Glutamatergic neuron (in vitro differentiated cells): Measurements from ENCODE around the gene EPHB3. TPM values are rescaled to one million over a fixed set of nuclear protein-coding genes. Genes with fewer than 3 reads are reported as not detected.

ENCODE experiments used
- DNase-seq: peaks from one replicate; pipeline ENCODE4 v3.0.0; 2022
- H3K27ac Mint-ChIP-seq: one replicate; pipeline ENCODE4 v1.8.0; 2020; ENCODE audit warnings: mild to moderate bottlenecking, mixed read lengths, inconsistent platforms; ENCODE audit not compliant: unreplicated experiment
- H3K27me3 Mint-ChIP-seq: one replicate; pipeline ENCODE4 v1.8.0; 2020; ENCODE audit warnings: mild to moderate bottlenecking, moderate library complexity, mixed read lengths, inconsistent platforms; ENCODE audit not compliant: unreplicated experiment
- H3K36me3 Mint-ChIP-seq: one replicate; pipeline ENCODE4 v1.8.0; 2020; ENCODE audit warnings: mild to moderate bottlenecking, mixed read lengths, inconsistent platforms; ENCODE audit not compliant: unreplicated experiment
- H3K4me1 Mint-ChIP-seq: one replicate; pipeline ENCODE4 v1.8.0; 2020; ENCODE audit warnings: mild to moderate bottlenecking, low read depth, mixed read lengths, inconsistent platforms; ENCODE audit not compliant: unreplicated experiment
- H3K4me3 Mint-ChIP-seq: one replicate; pipeline ENCODE4 v1.8.0; 2020; ENCODE audit warnings: mild to moderate bottlenecking, mixed read lengths, inconsistent platforms; ENCODE audit not compliant: unreplicated experiment
- H3K9me3 Mint-ChIP-seq: one replicate; pipeline ENCODE4 v1.8.0; 2020; ENCODE audit warnings: mild to moderate bottlenecking, moderate library complexity, mixed read lengths, inconsistent platforms; ENCODE audit not compliant: unreplicated experiment
- total RNA-seq: library from RNA; stranded (reverse); fragmentation: NEBNext Ultra II Directional; extraction: Animal tissue kit (Norgen Biotek cat#: 25700); gene quantifications from one replicate; pipeline ENCODE4 v1.2.1, GENCODE V29; 2021; ENCODE audit not compliant: unreplicated experiment
- TF ChIP-seq, protein P1 (sequence below): fragments of 200-600 bp; sonication (generic); IDR thresholded peaks from one replicate; pipeline ENCODE4 v1.5.0; 2021; ENCODE audit not compliant: partially characterized antibody, unreplicated experiment

Gene EPHB3
- total RNA-seq, 1 donor from 2014 or later, result 5.0 TPM

DNA sequence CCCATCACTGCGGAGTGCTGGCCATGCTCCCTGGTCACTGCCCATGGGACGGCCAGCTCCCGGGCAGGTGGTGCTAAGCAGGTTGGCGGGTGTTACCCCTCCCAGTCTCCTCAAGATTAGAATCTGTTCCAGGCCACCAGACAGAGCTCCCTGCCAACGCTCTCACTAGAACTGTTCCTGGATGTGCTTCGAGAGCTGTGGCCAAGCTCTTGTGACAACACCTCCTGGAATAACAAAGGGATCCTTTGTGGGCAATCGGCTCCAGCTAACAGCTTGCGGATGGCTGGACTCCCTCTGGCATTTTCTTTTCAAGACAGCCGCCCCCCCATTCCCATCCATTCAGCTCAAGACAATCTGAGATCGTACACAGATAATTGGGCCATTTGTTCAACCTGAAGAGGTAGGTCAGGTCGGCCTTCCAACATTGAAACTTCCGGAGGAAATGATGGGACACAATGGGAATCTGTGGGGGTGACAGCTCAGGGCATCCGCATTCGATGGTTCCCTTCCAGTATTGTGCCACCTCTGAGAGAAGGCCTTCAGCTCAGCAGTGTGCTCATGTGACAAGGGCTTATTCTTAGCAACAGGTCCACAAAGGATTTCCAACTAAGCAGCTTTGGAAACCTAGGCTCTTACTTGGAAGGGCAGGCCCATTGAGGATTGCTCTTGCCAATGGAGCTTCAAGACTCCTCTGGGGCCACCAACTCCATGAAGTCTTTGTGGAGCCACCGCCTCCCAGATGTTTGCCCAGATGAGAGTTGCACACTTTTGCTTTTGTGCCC is 11.6 kb upstream of the EPHB3 start:
- Mint-ChIP-seq H3K36me3 (no peaks in the 10 kb centered on the region), H3K4me1 (no peaks in the 10 kb centered on the region), H3K9me3 (peaks cover 4% of the 10 kb centered on the region), H3K4me3 (no peak overlapping the region), H3K27ac (no peak overlapping the region), H3K27me3 (peaks cover 2% of the 10 kb centered on the region)
- no peak for DNase-seq
- TF ChIP-seq, protein P1, sequence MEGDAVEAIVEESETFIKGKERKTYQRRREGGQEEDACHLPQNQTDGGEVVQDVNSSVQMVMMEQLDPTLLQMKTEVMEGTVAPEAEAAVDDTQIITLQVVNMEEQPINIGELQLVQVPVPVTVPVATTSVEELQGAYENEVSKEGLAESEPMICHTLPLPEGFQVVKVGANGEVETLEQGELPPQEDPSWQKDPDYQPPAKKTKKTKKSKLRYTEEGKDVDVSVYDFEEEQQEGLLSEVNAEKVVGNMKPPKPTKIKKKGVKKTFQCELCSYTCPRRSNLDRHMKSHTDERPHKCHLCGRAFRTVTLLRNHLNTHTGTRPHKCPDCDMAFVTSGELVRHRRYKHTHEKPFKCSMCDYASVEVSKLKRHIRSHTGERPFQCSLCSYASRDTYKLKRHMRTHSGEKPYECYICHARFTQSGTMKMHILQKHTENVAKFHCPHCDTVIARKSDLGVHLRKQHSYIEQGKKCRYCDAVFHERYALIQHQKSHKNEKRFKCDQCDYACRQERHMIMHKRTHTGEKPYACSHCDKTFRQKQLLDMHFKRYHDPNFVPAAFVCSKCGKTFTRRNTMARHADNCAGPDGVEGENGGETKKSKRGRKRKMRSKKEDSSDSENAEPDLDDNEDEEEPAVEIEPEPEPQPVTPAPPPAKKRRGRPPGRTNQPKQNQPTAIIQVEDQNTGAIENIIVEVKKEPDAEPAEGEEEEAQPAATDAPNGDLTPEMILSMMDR, result no peak

- Mint-ChIP-seq H3K4me3 (no peak overlapping the region), H3K27me3 (peaks cover 2% of the 10 kb centered on the region), H3K36me3 (no peaks in the 10 kb centered on the region), H3K4me1 (no peaks in the 10 kb centered on the region), H3K27ac (no peak overlapping the region), H3K9me3 (peaks cover 2% of the 10 kb centered on the region)
- DNase-seq, result no peak
- TF ChIP-seq, protein P1, result no peak
Measured at GRCh38 chr3:184551103-184551502, 10.5 kb upstream of the EPHB3 start.

DNA sequence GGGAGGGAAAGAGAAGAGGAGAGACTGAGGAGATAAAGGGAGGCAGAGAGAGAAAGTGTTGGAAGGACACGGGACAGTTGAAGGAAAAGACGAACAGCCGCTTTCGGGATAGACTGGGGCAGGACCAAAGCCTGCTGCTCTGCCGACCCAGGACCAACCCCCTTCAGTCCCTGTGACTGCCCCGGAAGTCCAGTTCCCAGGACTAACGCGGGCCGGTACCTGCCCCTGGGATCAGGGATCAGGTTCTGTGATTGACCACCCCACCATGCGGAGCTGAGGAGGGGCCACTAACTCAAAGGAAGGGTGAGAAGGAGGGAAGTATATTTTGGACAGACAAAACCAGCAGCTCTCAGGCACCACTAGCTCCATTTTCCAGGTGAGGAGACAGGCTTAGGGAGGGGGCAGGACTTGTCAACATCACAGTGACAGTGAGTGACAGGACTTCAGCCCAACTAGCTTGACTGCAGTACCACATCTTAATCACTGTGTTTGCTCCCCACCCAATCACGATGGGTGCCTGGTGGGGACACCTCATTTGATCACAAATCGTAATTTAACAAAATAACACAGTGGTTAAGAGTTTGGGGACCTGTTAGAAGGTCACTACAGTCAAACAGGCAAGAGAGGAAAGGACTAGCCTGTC is 9.8 kb upstream of the EPHB3 start:
- peaks cover under 1% of the 10 kb centered on the region for H3K9me3 Mint-ChIP-seq
- TF ChIP-seq, protein P1, result no peak
- DNase-seq, result no peak
- no peaks in the 10 kb centered on the region for H3K4me1 Mint-ChIP-seq
- H3K36me3 Mint-ChIP-seq, result no peaks in the 10 kb centered on the region
- no peak overlapping the region for H3K27ac Mint-ChIP-seq
- no peak overlapping the region for H3K4me3 Mint-ChIP-seq
- H3K27me3 Mint-ChIP-seq, result no peaks in the 10 kb centered on the region

DNA sequence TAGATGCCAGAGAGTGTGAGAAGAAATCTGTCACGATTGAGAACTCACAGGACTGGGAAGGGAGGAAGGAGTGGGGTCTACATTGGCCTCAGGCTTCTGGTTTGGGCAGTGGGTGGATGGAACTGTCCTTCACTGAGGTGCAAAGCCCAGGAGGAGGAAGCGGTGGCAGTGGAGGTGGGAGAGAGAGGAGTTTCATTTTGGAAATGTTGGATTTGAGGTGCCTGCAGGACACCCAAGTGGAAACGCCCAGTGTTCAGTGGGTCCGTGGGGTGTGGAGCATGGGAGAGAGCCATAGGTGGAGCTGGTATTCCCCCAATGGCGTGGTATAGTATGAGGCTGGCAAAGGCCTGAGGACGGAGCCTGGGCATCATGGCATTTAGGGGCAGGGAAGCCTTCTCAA is 9.3 kb upstream of the EPHB3 start:
- Mint-ChIP-seq H3K27me3 (no peaks in the 10 kb centered on the region), H3K27ac (no peak overlapping the region), H3K4me1 (no peaks in the 10 kb centered on the region), H3K4me3 (no peak overlapping the region), H3K36me3 (no peaks in the 10 kb centered on the region), H3K9me3 (peaks cover 2% of the 10 kb centered on the region)
- TF ChIP-seq, protein P1, result no peak
- DNase-seq, result no peak

DNA sequence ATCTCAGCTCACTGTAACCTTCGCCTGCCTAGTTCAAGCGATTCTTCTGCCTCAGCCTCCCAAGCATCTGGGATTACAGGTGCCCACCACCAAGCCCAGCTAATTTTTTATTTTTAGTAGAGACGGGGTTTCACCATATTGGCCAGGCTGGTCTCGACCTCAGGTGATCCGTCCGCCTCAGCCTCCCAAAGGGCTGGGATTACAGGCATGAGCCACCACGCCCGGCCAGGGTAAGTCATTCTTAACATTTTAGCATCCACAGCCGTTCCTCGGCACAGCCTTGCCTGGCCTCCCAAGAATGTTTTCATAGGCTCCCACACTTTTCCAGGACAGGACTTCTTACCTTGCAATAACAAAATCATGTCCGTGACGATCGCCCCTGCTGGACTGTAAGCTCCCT is 8.7 kb upstream of the EPHB3 start:
- no peak for DNase-seq
- Mint-ChIP-seq H3K4me1 (no peaks in the 10 kb centered on the region), H3K4me3 (no peak overlapping the region), H3K27ac (no peak overlapping the region), H3K27me3 (no peaks in the 10 kb centered on the region), H3K9me3 (peaks cover 2% of the 10 kb centered on the region), H3K36me3 (no peaks in the 10 kb centered on the region)
- TF ChIP-seq, protein P1, result no peak
